Mesothelial cell of epicardium (in vitro differentiated cells): ENCODE data around the gene RCOR3. TPM values are rescaled to one million over a fixed set of nuclear protein-coding genes. Genes with fewer than 3 reads are reported as not detected.
"Not testable (repeated sequence)": the region's sequence is repeated elsewhere in the genome, so short reads cannot be mapped to it uniquely, and the experiment has no call there.

Experiments
- DNase-seq, 2 experiments: peaks; one replicate each; pipeline ENCODE4 v3.0.0; 2021; ENCODE audit warnings: low spot score in 2 of 2; ENCODE audit not compliant: unreplicated experiment in 2 of 2
- H3K27ac Mint-ChIP-seq: 2 replicates; pipeline ENCODE4 v1.8.0; 2021; ENCODE audit warnings: mixed read lengths
- H3K27me3 Mint-ChIP-seq: 2 replicates; pipeline ENCODE4 v1.8.0; 2021; ENCODE audit warnings: low read depth, mixed read lengths
- H3K36me3 Mint-ChIP-seq: 2 replicates; pipeline ENCODE4 v1.8.0; 2021; ENCODE audit warnings: mixed read lengths
- H3K4me1 Mint-ChIP-seq: 2 replicates; pipeline ENCODE4 v1.8.0; 2021; ENCODE audit warnings: mixed read lengths
- H3K4me3 Mint-ChIP-seq: 2 replicates; pipeline ENCODE4 v1.8.0; 2021; ENCODE audit warnings: mild to moderate bottlenecking, moderate library complexity, mixed read lengths
- H3K9me3 Mint-ChIP-seq: 2 replicates; pipeline ENCODE4 v1.8.0; 2021; ENCODE audit warnings: mixed read lengths
- CTCF ChIP-seq: fragments of 200-600 bp; sonication (generic); IDR thresholded peaks from one replicate; pipeline ENCODE4 v1.5.0; 2021; ENCODE audit warnings: antibody characterized with exemption; ENCODE audit not compliant: unreplicated experiment
- total RNA-seq: library from RNA; stranded (reverse); gene quantifications from 3 replicates; pipeline ENCODE4 v1.2.1, GENCODE V29; 2021

RCOR3 gene
- total RNA-seq, 1 donor from 2014 or later: 78.7 TPM

- no peak for TF ChIP-seq CTCF
- H3K4me1 Mint-ChIP-seq: peaks cover 27% of the 10 kb centered on the region
- peak; percentile 47 to 64 for DNase-seq
- H3K27ac Mint-ChIP-seq: peak overlapping the region; percentile 100
- no peaks in the 10 kb centered on the region for H3K27me3 Mint-ChIP-seq
- H3K9me3 Mint-ChIP-seq: no peaks in the 10 kb centered on the region
- peak overlapping the region; percentile 85 for H3K4me3 Mint-ChIP-seq
- peaks cover 4% of the 10 kb centered on the region for H3K36me3 Mint-ChIP-seq
Observed at GRCh38 chr1:211258310-211258755, 833 bp upstream of the RCOR3 start.

GRCh38 chr1:211259638-211260126, 516 bp downstream of the RCOR3 start:
- Mint-ChIP-seq H3K9me3 (no peaks in the 10 kb centered on the region), H3K36me3 (peaks cover 9% of the 10 kb centered on the region), H3K4me3 (peak overlapping the region; percentile 87), H3K27me3 (no peaks in the 10 kb centered on the region), H3K27ac (peak overlapping the region; percentile 93), H3K4me1 (peaks cover 27% of the 10 kb centered on the region)
- TF ChIP-seq CTCF: no peak
- DNase-seq: peak in 1 of 2 experiments; percentile 41

GRCh38 chr1:211260141-211261107, 1.3 kb downstream of the RCOR3 start:
- DNase-seq: peak; percentile 64 to 79
- Mint-ChIP-seq H3K27me3 (no peaks in the 10 kb centered on the region), H3K9me3 (no peaks in the 10 kb centered on the region), H3K4me3 (peak overlapping the region; percentile 87), H3K4me1 (peaks cover 24% of the 10 kb centered on the region), H3K36me3 (peaks cover 10% of the 10 kb centered on the region), H3K27ac (peak overlapping the region; percentile 93)
- TF ChIP-seq CTCF: no peak

- Mint-ChIP-seq H3K4me3 (peak overlapping the region; percentile 87), H3K27me3 (no peaks in the 10 kb centered on the region), H3K36me3 (peaks cover 13% of the 10 kb centered on the region), H3K9me3 (no peaks in the 10 kb centered on the region), H3K4me1 (peaks cover 24% of the 10 kb centered on the region), H3K27ac (peak overlapping the region; percentile 93)
- no peak for TF ChIP-seq CTCF
- no peak for DNase-seq
Observed at GRCh38 chr1:211261229-211261628, 2.1 kb downstream of the RCOR3 start.

GRCh38 chr1:211263022-211263421, 3.9 kb downstream of the RCOR3 start:
- H3K27me3 Mint-ChIP-seq, H3K27ac Mint-ChIP-seq, H3K9me3 Mint-ChIP-seq, H3K4me1 Mint-ChIP-seq, DNase-seq, H3K4me3 Mint-ChIP-seq: not testable (repeated sequence)
- peaks cover 18% of the 10 kb centered on the region for H3K36me3 Mint-ChIP-seq
